Right lobe of liver (tissue), 6 donors: ENCODE data around the gene HOMER3. TPM values are rescaled to one million over a fixed set of nuclear protein-coding genes. Genes with fewer than 3 reads are reported as not detected.

Source experiments
- ATAC-seq, 4 donors: fragments of 200-7000 bp; cut with Tn5 transposase; one replicate each; pipeline ENCODE4 v1.9.1; 2020; ENCODE audit warnings: mild to moderate bottlenecking in 4 of 4, moderate library complexity in 4 of 4
- DNase-seq, 3 donors: peaks; one replicate each; pipeline ENCODE4 v3.0.0-alpha.2; 2020
- H3K27ac ChIP-seq, 3 donors: fragments of 200-600 bp; one replicate each; pipeline ENCODE4 v1.8.0; 2022
- H3K27me3 ChIP-seq, 2 donors: fragments of 200-600 bp; one replicate each; pipeline ENCODE4 v1.8.0; 2022
- H3K36me3 ChIP-seq, 4 donors: fragments of 200-600 bp; sonication (generic) in 1 of 4; one replicate each; pipeline versions ENCODE4 v1.5.1 to v1.8.0; 2017 to 2022; ENCODE audit warnings: control low read depth in 1 of 4
- H3K4me1 ChIP-seq, 4 donors: fragments of 200-600 bp; sonication (generic) in 1 of 4; one replicate each; pipeline versions ENCODE4 v1.5.1 to v1.8.0; 2017 to 2022; ENCODE audit warnings: control low read depth in 1 of 4
- H3K4me3 ChIP-seq, 3 donors: fragments of 200-600 bp; one replicate each; pipeline ENCODE4 v1.8.0; 2022
- H3K9me3 ChIP-seq, 4 donors: fragments of 200-600 bp; sonication (generic) in 1 of 4; one replicate each; pipeline versions ENCODE4 v1.5.1 to v1.8.0; 2017 to 2022; ENCODE audit warnings: control low read depth in 1 of 4
- POLR2A ChIP-seq: fragments of 450-650 bp; IDR thresholded peaks from one replicate; pipeline ENCODE4 v1.6.1; 2017; ENCODE audit warnings: antibody characterized with exemption, mild to moderate bottlenecking
- WGBS: methylation state at CpG from one replicate; pipeline ENCODE4 v1.1.6; 2018; ENCODE audit warnings: low coverage, low lambda C conversion rate; ENCODE audit not compliant: insufficient coverage; ENCODE audit errors: missing lambda C conversion rate; 5-methylcytosine and 5-hydroxymethylcytosine counted together
- intact Hi-C, 2 donors: fragments of 100-400 bp; cut with DNase I; formaldehyde crosslinking; loops; one replicate each; pipeline versions ENCODE4 v1.11.2 to v1.14.1; 2022
- total RNA-seq, 6 experiments: library from RNA; depleted of rRNA in 2 of 6; stranded (reverse); fragments of >200 nt in 2 of 6; fragmentation: NEBNext Ultra II Directional in 3 of 6; extraction: Animal tissue kit (Norgen Biotek cat#: 25700) in 3 of 6; gene quantifications; one replicate each; pipeline versions ENCODE4 v1.1.0 to v1.2.4, GENCODE V29; 2016 to 2023
- TF ChIP-seq, protein P1 (sequence below), 4 donors: fragments of 200-600 bp in 3 of 4; fragments of 450-650 bp in 1 of 4; IDR thresholded peaks; one replicate each; pipeline versions ENCODE4 v1.5.1 to v1.8.0; 2016 to 2022; ENCODE audit warnings: antibody characterized with exemption in 4 of 4, mild to moderate bottlenecking in 2 of 4
- donor health status: DM: no; HTN: yes; CAD: no.
- donor health status: DM: no; HTN: no; CAD: no.
- donor health status: DM: no; HTN: no; CAD: no.
- donor health status: DM: no; HTN: yes; CAD: no.
- donor health status: DM: no; HTN: yes; CAD: no.

The HOMER3 gene
- total RNA-seq, 6 experiments from 2014 or later = 2.3 to 4.7 (median 3.2) TPM

DNA sequence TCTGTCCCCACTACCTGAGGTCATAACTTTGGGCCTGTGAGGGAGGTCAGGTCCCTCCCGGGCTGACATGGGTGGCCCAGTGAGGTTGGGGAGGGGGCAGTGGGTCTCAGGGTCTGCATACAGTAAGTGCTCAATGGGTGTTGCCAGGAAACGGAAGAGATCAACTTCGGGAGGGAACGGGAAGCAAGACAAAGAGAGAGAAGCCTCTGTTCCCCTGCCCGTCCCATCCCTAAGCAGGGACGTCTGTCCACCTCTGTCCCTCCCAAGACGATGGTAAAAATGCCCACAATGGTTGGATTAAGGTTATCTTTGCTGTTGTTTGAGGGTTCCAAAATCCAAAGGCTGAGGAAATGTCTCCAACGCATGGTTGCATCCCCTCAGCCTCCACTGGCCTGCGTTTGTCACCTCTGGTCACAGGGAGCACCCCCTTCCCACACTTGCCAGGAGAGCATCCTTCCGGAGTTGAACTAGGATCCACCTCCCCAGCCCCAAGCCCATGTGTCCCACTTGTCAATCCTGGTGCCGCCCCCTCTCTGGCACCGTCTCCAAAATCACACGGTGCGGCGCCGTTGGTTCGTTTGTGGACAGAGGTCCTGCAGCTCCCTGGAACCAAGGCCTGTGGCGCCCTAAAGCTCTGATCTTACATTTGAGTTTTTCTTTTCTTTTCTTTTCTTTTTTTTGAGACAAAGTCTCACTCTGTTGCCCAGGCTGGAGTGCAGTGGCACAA, 774 bp upstream of the HOMER3 start:
- DNase-seq = no peak
- intact Hi-C loops = no loop called here
- no peaks in the 10 kb centered on the region for H3K4me1 ChIP-seq
- TF ChIP-seq POLR2A = no peak
- TF ChIP-seq, protein P1, sequence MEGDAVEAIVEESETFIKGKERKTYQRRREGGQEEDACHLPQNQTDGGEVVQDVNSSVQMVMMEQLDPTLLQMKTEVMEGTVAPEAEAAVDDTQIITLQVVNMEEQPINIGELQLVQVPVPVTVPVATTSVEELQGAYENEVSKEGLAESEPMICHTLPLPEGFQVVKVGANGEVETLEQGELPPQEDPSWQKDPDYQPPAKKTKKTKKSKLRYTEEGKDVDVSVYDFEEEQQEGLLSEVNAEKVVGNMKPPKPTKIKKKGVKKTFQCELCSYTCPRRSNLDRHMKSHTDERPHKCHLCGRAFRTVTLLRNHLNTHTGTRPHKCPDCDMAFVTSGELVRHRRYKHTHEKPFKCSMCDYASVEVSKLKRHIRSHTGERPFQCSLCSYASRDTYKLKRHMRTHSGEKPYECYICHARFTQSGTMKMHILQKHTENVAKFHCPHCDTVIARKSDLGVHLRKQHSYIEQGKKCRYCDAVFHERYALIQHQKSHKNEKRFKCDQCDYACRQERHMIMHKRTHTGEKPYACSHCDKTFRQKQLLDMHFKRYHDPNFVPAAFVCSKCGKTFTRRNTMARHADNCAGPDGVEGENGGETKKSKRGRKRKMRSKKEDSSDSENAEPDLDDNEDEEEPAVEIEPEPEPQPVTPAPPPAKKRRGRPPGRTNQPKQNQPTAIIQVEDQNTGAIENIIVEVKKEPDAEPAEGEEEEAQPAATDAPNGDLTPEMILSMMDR (IDR thresholded peaks at IDR 0.05) = no peak
- H3K36me3 ChIP-seq = no peaks in the 10 kb centered on the region
- WGBS = 52% methylated on average over 14 of the region's 18 CpGs
- peak in 2 of 4 donors; percentile 4 to 6 for ATAC-seq
- no peaks in the 10 kb centered on the region for H3K9me3 ChIP-seq
- no peak overlapping the region for H3K27ac ChIP-seq
- no peaks in the 10 kb centered on the region for H3K27me3 ChIP-seq
- no peak overlapping the region for H3K4me3 ChIP-seq

DNA sequence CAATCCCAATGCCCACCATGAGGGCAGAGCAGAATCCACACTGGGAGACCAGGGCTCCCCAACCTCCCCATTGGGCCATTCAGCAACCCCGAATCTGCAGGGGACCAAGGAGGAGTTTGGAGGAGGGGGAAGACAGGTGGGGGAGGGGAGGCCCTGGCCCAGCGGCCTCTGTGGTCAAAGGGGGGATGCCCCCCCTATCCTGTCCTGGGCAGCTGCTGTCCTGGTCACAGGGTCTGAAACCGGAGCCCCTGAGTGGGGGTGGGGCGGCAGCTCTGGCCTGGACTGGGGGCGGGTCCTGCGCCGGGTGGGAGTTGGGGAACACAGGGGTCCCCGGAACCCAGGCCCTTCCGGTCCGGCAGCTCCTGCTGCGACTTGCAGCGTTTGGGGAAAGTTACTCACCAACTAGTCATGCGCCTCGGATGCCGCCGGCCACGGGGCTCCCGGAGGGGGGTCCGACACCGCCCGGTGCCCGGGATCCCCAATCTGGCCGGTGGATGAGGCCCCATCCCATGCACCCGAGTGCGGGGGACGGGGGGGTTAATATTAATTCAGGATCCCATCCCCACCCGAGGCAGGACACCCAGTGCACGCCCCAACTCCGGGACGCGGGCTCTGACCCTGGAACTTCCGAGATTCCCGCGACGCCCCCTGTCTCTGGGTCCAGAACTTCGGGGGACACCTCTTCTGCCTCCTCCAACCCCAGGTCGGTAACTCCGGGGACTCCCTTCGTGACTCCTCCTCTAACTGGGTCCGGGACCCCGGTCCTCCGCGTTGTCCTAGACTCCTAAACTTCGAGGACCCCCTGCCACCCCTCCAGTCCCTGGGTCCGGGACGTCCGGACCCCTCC, 872 bp downstream of the HOMER3 start:
- Histone ChIP-seq H3K36me3 (no peaks in the 10 kb centered on the region), H3K27me3 (no peaks in the 10 kb centered on the region), H3K27ac (peak overlapping the region in 2 of 3 donors; percentile 26 to 28), H3K4me3 (peak overlapping the region; percentile 44 to 48 (median 47)), H3K4me1 (no peaks in the 10 kb centered on the region), H3K9me3 (no peaks in the 10 kb centered on the region)
- ATAC-seq (peak; percentile 17 to 50 (median 36)), DNase-seq (peak in 1 of 3 donors; percentile 50)
- intact Hi-C loops = no loop called here
- no peak for TF ChIP-seq POLR2A
- TF ChIP-seq, protein P1 (IDR thresholded peaks at IDR 0.05) = no peak
- 5% methylated on average over 14 of the region's 47 CpGs for WGBS

DNA sequence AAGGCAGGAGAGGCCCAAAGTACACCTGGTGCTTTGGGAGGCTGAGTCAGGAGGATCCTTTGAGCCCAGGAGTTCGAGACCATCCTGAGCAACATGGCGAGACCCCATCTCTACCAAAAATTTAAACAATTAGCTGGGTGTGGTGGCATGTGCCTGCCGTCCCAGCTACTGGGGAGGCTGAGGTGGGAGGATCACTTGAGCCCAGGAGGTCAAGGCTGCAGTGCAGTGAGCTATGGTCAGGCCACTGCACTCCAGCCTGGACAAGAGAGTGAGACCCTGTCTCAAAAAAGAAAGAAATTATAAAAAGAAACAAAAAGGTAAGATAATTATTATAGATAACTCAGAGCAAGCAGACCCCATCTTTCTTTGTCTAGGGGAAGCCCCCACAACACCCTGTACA, 1.9 kb downstream of the HOMER3 start:
- ATAC-seq (no peak), DNase-seq (no peak)
- Histone ChIP-seq H3K4me3 (no peak overlapping the region), H3K9me3 (no peaks in the 10 kb centered on the region), H3K27ac (no peak overlapping the region), H3K27me3 (no peaks in the 10 kb centered on the region), H3K36me3 (no peaks in the 10 kb centered on the region), H3K4me1 (no peaks in the 10 kb centered on the region)
- TF ChIP-seq, protein P1 (IDR thresholded peaks at IDR 0.05) = no peak
- no peak for TF ChIP-seq POLR2A
- WGBS = 90% methylated on average over 2 of the region's 3 CpGs
- intact Hi-C loops = no loop called here

DNA sequence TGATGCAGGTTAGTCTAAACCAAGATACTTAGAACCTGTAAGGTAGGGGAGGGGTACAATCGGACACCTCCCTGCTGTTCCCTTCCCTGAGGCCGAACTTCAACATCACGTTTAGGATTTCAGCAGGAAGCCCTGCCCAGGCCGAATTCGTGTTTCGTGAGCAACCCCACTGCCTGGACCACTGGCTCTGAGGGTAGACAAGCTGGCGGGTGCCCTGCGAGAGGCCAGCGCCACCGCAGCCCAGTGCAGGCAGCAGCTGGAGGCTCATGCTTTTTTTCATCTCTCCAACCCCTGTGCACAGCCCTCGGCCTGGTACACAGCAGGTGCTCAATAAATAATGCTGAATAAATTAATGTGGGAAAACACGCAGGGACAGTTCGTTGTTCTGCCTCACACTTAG, 7.7 kb downstream of the HOMER3 start:
- intact Hi-C loops = no loop called here
- no peak overlapping the region for H3K27ac ChIP-seq
- ATAC-seq (no peak), DNase-seq (no peak)
- H3K4me1 ChIP-seq = no peaks in the 10 kb centered on the region
- H3K4me3 ChIP-seq = no peak overlapping the region
- no peaks in the 10 kb centered on the region for H3K9me3 ChIP-seq
- H3K36me3 ChIP-seq = peaks cover 0 to 2% (median 0%) of the 10 kb centered on the region in 4 donors
- 75% methylated on average over 9 of the region's 13 CpGs for WGBS
- H3K27me3 ChIP-seq = no peaks in the 10 kb centered on the region
- TF ChIP-seq POLR2A = no peak
- TF ChIP-seq, protein P1 (IDR thresholded peaks at IDR 0.05) = no peak
